Loucy (cell line): ENCODE measurements around the gene ITSN2.
"Not testable (repeated sequence)": the region's sequence is repeated elsewhere in the genome, so short reads cannot be mapped to it uniquely, and the experiment has no call there.

Source experiments
- H2AFZ ChIP-seq: fragments of 200-600 bp; sonication (generic); 2 replicates; pipeline ENCODE4 v1.6.0; 2016; ENCODE audit warnings: antibody characterized with exemption, mild to moderate bottlenecking, low read length, moderate library complexity
- H3F3A ChIP-seq: fragments of 200-600 bp; 2 replicates; pipeline ENCODE4 v1.6.0; 2016; ENCODE audit warnings: antibody characterized with exemption, low read depth, mild to moderate bottlenecking
- H3K27me3 ChIP-seq: fragments of 200-600 bp; sonication (generic); 2 replicates; pipeline ENCODE4 v1.6.1; 2014; ENCODE audit warnings: low read length, mild to moderate bottlenecking; ENCODE audit not compliant: insufficient read depth, poor library complexity, severe bottlenecking
- H3K36me3 ChIP-seq: fragments of 200-600 bp; sonication (generic); 2 replicates; pipeline ENCODE4 v1.6.1; 2016; ENCODE audit warnings: low read length; ENCODE audit not compliant: insufficient read depth
- H3K4me1 ChIP-seq: fragments of 200-600 bp; sonication (generic); 2 replicates; pipeline ENCODE4 v1.5.1; 2014; ENCODE audit warnings: low read length, mild to moderate bottlenecking; ENCODE audit not compliant: insufficient read depth, poor library complexity, severe bottlenecking
- H3K4me2 ChIP-seq: fragments of 200-600 bp; sonication (generic); 2 replicates; pipeline ENCODE4 v1.6.0; 2014; ENCODE audit warnings: antibody characterized with exemption, low read length, low read depth, mild to moderate bottlenecking; ENCODE audit not compliant: poor library complexity, severe bottlenecking
- H3K4me3 ChIP-seq: fragments of 200-600 bp; sonication (generic); 2 replicates; pipeline ENCODE4 v1.5.1; 2014; ENCODE audit warnings: low read length, mild to moderate bottlenecking, mixed read lengths; ENCODE audit not compliant: poor library complexity, severe bottlenecking
- H3K79me2 ChIP-seq: fragments of 200-600 bp; sonication (generic); 2 replicates; pipeline ENCODE4 v1.6.1; 2014; ENCODE audit warnings: low read length; ENCODE audit not compliant: insufficient read depth
- H3K9ac ChIP-seq: fragments of 200-600 bp; sonication (generic); 2 replicates; pipeline ENCODE4 v1.6.0; 2014; ENCODE audit warnings: mild to moderate bottlenecking, low read depth, low read length, moderate library complexity; ENCODE audit not compliant: poor library complexity, severe bottlenecking
- H3K9me2 ChIP-seq: fragments of 200-600 bp; sonication (generic); replicated peaks from 2 replicates; pipeline ENCODE4 v1.6.1; 2016; ENCODE audit warnings: low read depth, low read length, mixed read lengths
- H3K9me3 ChIP-seq: fragments of 200-600 bp; sonication (generic); 2 replicates; pipeline ENCODE4 v1.6.1; 2014; ENCODE audit warnings: mild to moderate bottlenecking, antibody characterized with exemption, low read length, low read depth; ENCODE audit not compliant: insufficient read depth
- H4K20me1 ChIP-seq: fragments of 200-600 bp; sonication (generic); 2 replicates; pipeline ENCODE4 v1.6.0; 2014; ENCODE audit warnings: antibody characterized with exemption, low read length, mild to moderate bottlenecking; ENCODE audit not compliant: insufficient read depth, poor library complexity, severe bottlenecking
- CTCF ChIP-seq: fragments of 200-600 bp; sonication (generic); conservative IDR thresholded peaks from 2 replicates; pipeline ENCODE4 v1.5.1; 2014; ENCODE audit warnings: mild to moderate bottlenecking, antibody characterized with exemption, low read length
- EZH2phosphoT487 ChIP-seq: fragments of 200-600 bp; IDR thresholded peaks from 2 replicates; pipeline ENCODE4 v1.6.1; 2018; ENCODE audit warnings: antibody characterized with exemption, mild to moderate bottlenecking, moderate library complexity, borderline replicate concordance

The ITSN2 gene

DNA sequence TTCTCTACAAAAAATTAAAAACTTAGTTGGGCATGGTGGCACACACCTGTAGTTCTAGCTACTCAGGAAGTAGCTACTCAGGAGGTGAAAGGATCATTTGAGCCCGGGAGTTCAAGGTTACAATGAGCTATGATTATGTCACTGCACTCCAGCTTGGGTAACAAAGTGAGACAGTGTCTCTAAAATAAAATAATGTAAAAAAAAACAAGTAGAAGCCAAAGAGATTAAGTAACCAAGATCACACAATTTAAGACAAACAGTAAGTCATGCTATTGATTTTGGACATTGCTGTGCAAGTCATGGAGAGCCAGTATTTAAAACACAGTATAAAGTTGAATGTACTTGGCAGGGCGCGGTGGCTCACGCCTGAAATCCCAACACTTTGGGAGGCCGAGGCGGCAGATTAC is 20.5 kb downstream of the ITSN2 start:
- no peaks in the 10 kb centered on the region for H3K9me3 ChIP-seq
- TF ChIP-seq EZH2phosphoT487, result no peak
- no peak for TF ChIP-seq CTCF
- no peak overlapping the region for H2AFZ ChIP-seq
- H3K27me3 ChIP-seq, result no peaks in the 10 kb centered on the region
- no peaks in the 10 kb centered on the region for H3K36me3 ChIP-seq
- H3K4me1 ChIP-seq, result peaks cover 19% of the 10 kb centered on the region
- H3K4me3 ChIP-seq, result no peak overlapping the region
- H3K9me2 ChIP-seq, result no peaks in the 10 kb centered on the region
- no peak overlapping the region for H3K9ac ChIP-seq
- peaks cover 24% of the 10 kb centered on the region for H4K20me1 ChIP-seq
- H3K79me2 ChIP-seq, result peaks cover 86% of the 10 kb centered on the region
- no peaks in the 10 kb centered on the region; the same call in 1 of the 2 replicates for H3F3A ChIP-seq
- H3K4me2 ChIP-seq, result no peak overlapping the region

DNA sequence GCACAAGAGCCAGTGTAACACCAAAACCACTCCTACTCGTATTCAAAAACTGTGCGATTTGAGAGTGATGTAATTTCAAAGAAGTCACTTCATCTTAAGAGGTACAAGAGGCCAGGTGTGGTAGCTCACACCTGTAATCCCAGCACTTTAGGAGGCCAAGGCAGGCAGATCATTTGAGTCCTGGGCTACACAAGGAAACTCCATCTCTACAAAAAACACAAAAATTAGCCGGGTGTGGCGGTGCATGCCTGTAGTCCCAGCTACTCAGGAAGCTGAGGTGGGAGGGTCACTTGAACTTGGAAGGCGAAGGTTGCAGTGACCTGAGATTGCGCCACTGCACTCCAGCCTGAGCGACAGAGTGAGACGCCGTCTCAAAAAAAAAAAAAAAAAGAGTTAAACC is 21.2 kb downstream of the ITSN2 start:
- H3K4me3 ChIP-seq, H3K9me3 ChIP-seq, H3F3A ChIP-seq, H3K9ac ChIP-seq, H3K36me3 ChIP-seq, H3K4me2 ChIP-seq, H3K27me3 ChIP-seq, H3K9me2 ChIP-seq, H2AFZ ChIP-seq: not testable (repeated sequence)
- peaks cover 19% of the 10 kb centered on the region for H3K4me1 ChIP-seq
- H3K79me2 ChIP-seq, result peaks cover 85% of the 10 kb centered on the region
- H4K20me1 ChIP-seq, result peaks cover 19% of the 10 kb centered on the region

- H3K4me1 ChIP-seq, result peaks cover 14% of the 10 kb centered on the region
- H3K36me3 ChIP-seq, result no peaks in the 10 kb centered on the region
- no peaks in the 10 kb centered on the region for H3K9me2 ChIP-seq
- H3K79me2 ChIP-seq, result peaks cover 85% of the 10 kb centered on the region
- H3K4me2 ChIP-seq, result no peak overlapping the region
- H3K4me3 ChIP-seq, result no peak overlapping the region
- peaks cover 12% of the 10 kb centered on the region for H4K20me1 ChIP-seq
- TF ChIP-seq EZH2phosphoT487 (no peak), CTCF (peak; percentile 45)
- H2AFZ ChIP-seq, result no peak overlapping the region
- no peak overlapping the region for H3K9ac ChIP-seq
- H3K27me3 ChIP-seq, result no peaks in the 10 kb centered on the region
- no peaks in the 10 kb centered on the region; the same call in 1 of the 2 replicates for H3F3A ChIP-seq
- no peaks in the 10 kb centered on the region for H3K9me3 ChIP-seq
These were observed 22.4 kb downstream of the ITSN2 start for GRCh38 chr2:24337890-24338289.

DNA sequence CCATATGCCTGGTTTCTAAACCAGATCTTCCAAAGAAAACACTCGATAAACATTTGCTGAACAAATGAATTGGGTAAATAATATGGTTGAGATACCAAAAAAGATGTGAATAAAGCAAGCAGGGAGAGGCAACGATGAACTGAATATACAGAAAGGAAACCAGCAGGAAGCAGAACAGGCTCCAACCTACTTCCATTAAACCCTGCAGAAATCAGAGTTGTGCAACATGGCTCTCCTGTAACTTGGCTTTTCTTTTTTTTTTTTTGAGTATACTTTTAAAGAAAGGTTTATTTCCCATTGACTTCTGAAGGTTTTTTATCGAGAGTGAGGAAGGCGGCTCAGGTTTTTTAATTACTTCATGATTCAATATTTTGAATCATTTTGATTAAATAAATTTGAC is 23.5 kb downstream of the ITSN2 start:
- Histone ChIP-seq H3K36me3 (no peaks in the 10 kb centered on the region), H3K9me2 (no peaks in the 10 kb centered on the region), H3K9me3 (no peaks in the 10 kb centered on the region), H3K4me2 (no peak overlapping the region), H3K4me1 (peaks cover 8% of the 10 kb centered on the region), H3K79me2 (peaks cover 86% of the 10 kb centered on the region), H2AFZ (no peak overlapping the region), H3K4me3 (no peak overlapping the region), H4K20me1 (peaks cover 12% of the 10 kb centered on the region), H3K27me3 (no peaks in the 10 kb centered on the region), H3F3A (no peaks in the 10 kb centered on the region; the same call in 1 of the 2 replicates), H3K9ac (no peak overlapping the region)
- TF ChIP-seq EZH2phosphoT487 (no peak), CTCF (no peak)
